NT2/D1 (cell line): Measurements from ENCODE around the gene ECHS1.

ENCODE experiments used
- DNase-seq: peaks from one replicate; pipeline ENCODE4 v3.0.0-alpha.2; 2011; ENCODE audit warnings: low read depth, low spot score
- H3K27me3 ChIP-seq: 2 replicates; pipeline ENCODE4 v1.6.0; 2011; ENCODE audit warnings: mild to moderate bottlenecking; ENCODE audit not compliant: insufficient read length, insufficient read depth
- H3K36me3 ChIP-seq: 2 replicates; pipeline ENCODE4 v1.6.1; 2011; ENCODE audit warnings: mild to moderate bottlenecking, low read length, mixed read lengths; ENCODE audit not compliant: insufficient read depth, insufficient read length
- H3K4me1 ChIP-seq: 2 replicates; pipeline ENCODE4 v1.5.1; 2011; ENCODE audit not compliant: insufficient read depth, insufficient read length
- H3K4me3 ChIP-seq: 2 replicates; pipeline ENCODE4 v1.5.1; 2011; ENCODE audit warnings: low read depth; ENCODE audit not compliant: insufficient read length
- H3K9ac ChIP-seq: 2 replicates; pipeline ENCODE4 v1.6.0; 2011; ENCODE audit warnings: low read depth; ENCODE audit not compliant: insufficient read length
- H3K9me3 ChIP-seq: 2 replicates; pipeline ENCODE4 v1.5.1; 2011; ENCODE audit warnings: mild to moderate bottlenecking, low read length; ENCODE audit not compliant: insufficient read depth
- SUZ12 ChIP-seq: IDR thresholded peaks from 2 replicates; pipeline ENCODE4 v1.6.1; 2011; ENCODE audit not compliant: insufficient read length, insufficient read depth; ENCODE audit errors: extremely low read depth
- YY1 ChIP-seq: IDR thresholded peaks from 2 replicates; pipeline ENCODE4 v1.6.1; 2011; ENCODE audit not compliant: insufficient read length, insufficient read depth
- ZNF274 ChIP-seq: IDR thresholded peaks from 2 replicates; pipeline ENCODE4 v1.6.1; 2011; ENCODE audit warnings: mild to moderate bottlenecking, low read depth, low read length

ECHS1 gene

GRCh38 chr10:133354672-133355240 lies 18.4 kb downstream of the ECHS1 start:
- no peak for DNase-seq
- H3K4me3 ChIP-seq, result no peak overlapping the region
- H3K9me3 ChIP-seq, result no peaks in the 10 kb centered on the region
- peaks cover 32% of the 10 kb centered on the region for H3K36me3 ChIP-seq
- H3K4me1 ChIP-seq, result peaks cover 4% of the 10 kb centered on the region
- no peaks in the 10 kb centered on the region for H3K27me3 ChIP-seq
- H3K9ac ChIP-seq, result no peak overlapping the region
- TF ChIP-seq SUZ12 (no peak), ZNF274 (no peak), YY1 (no peak)

GRCh38 chr10:133353988-133354605 lies 19.1 kb downstream of the ECHS1 start:
- peaks cover 11% of the 10 kb centered on the region for H3K4me1 ChIP-seq
- H3K4me3 ChIP-seq, result no peak overlapping the region
- H3K36me3 ChIP-seq, result peaks cover 32% of the 10 kb centered on the region
- no peak overlapping the region for H3K9ac ChIP-seq
- DNase-seq, result no peak
- no peaks in the 10 kb centered on the region for H3K27me3 ChIP-seq
- no peaks in the 10 kb centered on the region for H3K9me3 ChIP-seq
- no peak for TF ChIP-seq SUZ12

- Histone ChIP-seq H3K36me3 (peaks cover 32% of the 10 kb centered on the region), H3K9ac (no peak overlapping the region), H3K4me1 (peaks cover 9% of the 10 kb centered on the region), H3K4me3 (no peak overlapping the region), H3K27me3 (no peaks in the 10 kb centered on the region), H3K9me3 (no peaks in the 10 kb centered on the region)
- DNase-seq, result no peak
- no peak for TF ChIP-seq YY1
- TF ChIP-seq SUZ12, result no peak
- TF ChIP-seq ZNF274, result no peak
These were observed 19.8 kb downstream of the ECHS1 start for GRCh38 chr10:133353202-133353959.

GRCh38 chr10:133351408-133352318 lies 21.5 kb downstream of the ECHS1 start:
- Histone ChIP-seq H3K36me3 (peaks cover 32% of the 10 kb centered on the region), H3K27me3 (no peaks in the 10 kb centered on the region), H3K9me3 (no peaks in the 10 kb centered on the region), H3K4me3 (no peak overlapping the region), H3K9ac (no peak overlapping the region), H3K4me1 (peaks cover 11% of the 10 kb centered on the region)
- DNase-seq, result no peak
- TF ChIP-seq YY1 (no peak), SUZ12 (no peak), ZNF274 (no peak)

GRCh38 chr10:133350950-133351329 lies 22.2 kb downstream of the ECHS1 start:
- Histone ChIP-seq H3K9me3 (no peaks in the 10 kb centered on the region), H3K4me3 (no peak overlapping the region), H3K9ac (no peak overlapping the region), H3K4me1 (peaks cover 11% of the 10 kb centered on the region), H3K36me3 (peaks cover 25% of the 10 kb centered on the region), H3K27me3 (no peaks in the 10 kb centered on the region)
- no peak for TF ChIP-seq YY1
- no peak for TF ChIP-seq ZNF274
- no peak for TF ChIP-seq SUZ12
- DNase-seq, result no peak

GRCh38 chr10:133350283-133350949 lies 22.7 kb downstream of the ECHS1 start:
- no peak for TF ChIP-seq YY1
- TF ChIP-seq ZNF274, result no peak
- no peak for TF ChIP-seq SUZ12
- peaks cover 20% of the 10 kb centered on the region for H3K36me3 ChIP-seq
- no peak overlapping the region for H3K4me3 ChIP-seq
- no peak for DNase-seq
- H3K9me3 ChIP-seq, result no peaks in the 10 kb centered on the region
- peaks cover 11% of the 10 kb centered on the region for H3K4me1 ChIP-seq
- H3K27me3 ChIP-seq, result no peaks in the 10 kb centered on the region
- no peak overlapping the region for H3K9ac ChIP-seq

GRCh38 chr10:133349577-133350011 lies 23.6 kb downstream of the ECHS1 start:
- TF ChIP-seq ZNF274, result no peak
- no peak for TF ChIP-seq YY1
- no peak for TF ChIP-seq SUZ12
- Histone ChIP-seq H3K36me3 (peaks cover 13% of the 10 kb centered on the region), H3K9me3 (no peaks in the 10 kb centered on the region), H3K4me1 (peaks cover 11% of the 10 kb centered on the region), H3K27me3 (no peaks in the 10 kb centered on the region), H3K9ac (no peak overlapping the region), H3K4me3 (no peak overlapping the region)
- no peak for DNase-seq
